HEK293 (cell line): ENCODE data around the gene FAM118A.

Experiments
- CTCF ChIA-PET: fragments of 350-600 bp; formaldehyde crosslinking; extraction: SDS; loops from one replicate; lab custom pipeline; 2021; ENCODE audit warnings: antibody characterized with exemption; lab: Yijun Ruan, JAX
- POLR2A ChIA-PET: fragments of 300-600 bp; formaldehyde crosslinking; extraction: SDS; loops from one replicate; lab custom pipeline; 2020; ENCODE audit warnings: antibody characterized with exemption, inconsistent platforms; lab: Yijun Ruan, JAX
- H3K27ac ChIP-seq: fragments of 200-500 bp; sonication (Bioruptor generic); 2 replicates; pipeline ENCODE4 v1.5.1; 2014; ENCODE audit warnings: low read depth, low read length, control low read depth, inconsistent platforms; ENCODE audit errors: extremely low read depth
- H3K36me3 ChIP-seq, 2 experiments: fragments of 200-500 bp in 1 of 2; sonication (Bioruptor generic) in 1 of 2; 1 replicate in 1 of 2; 2 replicates in 1 of 2; pipeline ENCODE4 v1.5.1; 2014 to 2017; ENCODE audit warnings: inconsistent platforms in 2 of 2, low read length in 2 of 2; ENCODE audit not compliant: control insufficient read depth in 2 of 2, insufficient read depth in 1 of 2
- H3K4me1 ChIP-seq: fragments of 200-500 bp; sonication (Bioruptor generic); 2 replicates; pipeline ENCODE4 v1.5.1; 2014; ENCODE audit warnings: mild to moderate bottlenecking, low read length, inconsistent platforms; ENCODE audit not compliant: control insufficient read depth, insufficient read depth
- H3K4me3 ChIP-seq: 2 replicates; pipeline ENCODE4 v1.5.1; 2011; ENCODE audit warnings: low read depth, mild to moderate bottlenecking, control low read depth, low read length, moderate library complexity
- H3K9me3 ChIP-seq: fragments of 200-500 bp; sonication (Bioruptor generic); 2 replicates; pipeline ENCODE4 v1.5.1; 2014; ENCODE audit warnings: low read depth, low read length, inconsistent platforms; ENCODE audit not compliant: control insufficient read depth, insufficient read depth
- BCL11B ChIP-seq: fragments of 450-650 bp; formaldehyde crosslinking; IDR thresholded peaks from 2 replicates; pipeline ENCODE4 v1.5.1; 2016; ENCODE audit warnings: low read depth, missing biosample characterization, missing genetic modification characterization
- EGR2 ChIP-seq: fragments of 450-650 bp; formaldehyde crosslinking; IDR thresholded peaks from 2 replicates; pipeline ENCODE4 v1.5.1; 2016; ENCODE audit warnings: low read depth, missing biosample characterization, missing genetic modification characterization
- HIC1 ChIP-seq: fragments of 450-650 bp; formaldehyde crosslinking; IDR thresholded peaks from 2 replicates; pipeline ENCODE4 v1.5.1; 2016; ENCODE audit warnings: missing biosample characterization, missing genetic modification characterization
- HOXD13 ChIP-seq: sonication (generic); formaldehyde crosslinking; IDR thresholded peaks from 2 replicates; pipeline ENCODE4 v1.8.0; 2022; ENCODE audit warnings: missing genetic modification reagents, borderline replicate concordance
- IKZF3 ChIP-seq: fragments of 450-650 bp; IDR thresholded peaks from 2 replicates; pipeline ENCODE4 v1.5.0; 2018; ENCODE audit warnings: missing biosample characterization, mild to moderate bottlenecking, missing genetic modification characterization, moderate library complexity
- KLF17 ChIP-seq: fragments of 450-650 bp; formaldehyde crosslinking; IDR thresholded peaks from 2 replicates; pipeline ENCODE4 v1.5.1; 2016; ENCODE audit warnings: missing biosample characterization, missing genetic modification characterization
- KLF8 ChIP-seq: fragments of 450-650 bp; formaldehyde crosslinking; IDR thresholded peaks from 2 replicates; pipeline ENCODE4 v1.5.1; 2016; ENCODE audit warnings: missing biosample characterization, missing genetic modification characterization
- MZF1 ChIP-seq: fragments of 450-650 bp; formaldehyde crosslinking; IDR thresholded peaks from 2 replicates; pipeline ENCODE4 v1.5.1; 2017; ENCODE audit warnings: missing biosample characterization, missing genetic modification characterization, borderline replicate concordance
- SCRT2 ChIP-seq: fragments of 450-650 bp; formaldehyde crosslinking; IDR thresholded peaks from 2 replicates; pipeline ENCODE4 v1.5.1; 2016; ENCODE audit warnings: missing biosample characterization, missing genetic modification characterization
- SP2 ChIP-seq: fragments of 450-650 bp; formaldehyde crosslinking; IDR thresholded peaks from 2 replicates; pipeline ENCODE4 v1.5.1; 2016; ENCODE audit warnings: missing biosample characterization, missing genetic modification characterization
- SP3 ChIP-seq: fragments of 450-650 bp; formaldehyde crosslinking; IDR thresholded peaks from 2 replicates; pipeline ENCODE4 v1.5.1; 2016; ENCODE audit warnings: missing biosample characterization, missing genetic modification characterization
- ZBTB20 ChIP-seq: fragments of 450-650 bp; formaldehyde crosslinking; IDR thresholded peaks from 2 replicates; pipeline ENCODE4 v1.5.1; 2016; ENCODE audit warnings: missing biosample characterization, missing genetic modification characterization
- ZEB2 ChIP-seq: fragments of 450-650 bp; formaldehyde crosslinking; IDR thresholded peaks from 2 replicates; pipeline ENCODE4 v1.5.1; 2016; ENCODE audit warnings: missing biosample characterization, missing genetic modification characterization
- ZFHX2 ChIP-seq: fragments of 450-650 bp; formaldehyde crosslinking; conservative IDR thresholded peaks from 2 replicates; pipeline ENCODE4 v1.5.1; 2016; ENCODE audit warnings: missing biosample characterization, missing genetic modification characterization
- ZFP3 ChIP-seq: fragments of 450-650 bp; formaldehyde crosslinking; IDR thresholded peaks from 2 replicates; pipeline ENCODE4 v1.5.1; 2016; ENCODE audit warnings: low read depth, missing biosample characterization, missing genetic modification characterization
- ZFP41 ChIP-seq: fragments of 450-650 bp; formaldehyde crosslinking; IDR thresholded peaks from 2 replicates; pipeline ENCODE4 v1.5.1; 2016; ENCODE audit warnings: missing biosample characterization, missing genetic modification characterization, borderline replicate concordance
- ZNF138 ChIP-seq: fragments of 450-650 bp; formaldehyde crosslinking; IDR thresholded peaks from 2 replicates; pipeline ENCODE4 v1.5.1; 2016; ENCODE audit warnings: missing biosample characterization, missing genetic modification characterization, borderline replicate concordance
- ZNF146 ChIP-seq: fragments of 450-650 bp; formaldehyde crosslinking; IDR thresholded peaks from 2 replicates; pipeline ENCODE4 v1.5.1; 2016; ENCODE audit warnings: missing biosample characterization, missing genetic modification characterization
- ZNF350 ChIP-seq: fragments of 450-650 bp; formaldehyde crosslinking; IDR thresholded peaks from 2 replicates; pipeline ENCODE4 v1.5.0; 2017; ENCODE audit warnings: missing biosample characterization, mild to moderate bottlenecking, missing genetic modification characterization
- ZNF394 ChIP-seq: fragments of 450-650 bp; formaldehyde crosslinking; IDR thresholded peaks from 2 replicates; pipeline ENCODE4 v1.5.1; 2016; ENCODE audit warnings: missing biosample characterization, missing genetic modification characterization, mild to moderate bottlenecking, moderate library complexity, borderline replicate concordance
- ZNF416 ChIP-seq: fragments of 450-650 bp; formaldehyde crosslinking; IDR thresholded peaks from 2 replicates; pipeline ENCODE4 v1.5.1; 2016; ENCODE audit warnings: missing biosample characterization, missing genetic modification characterization
- ZNF510 ChIP-seq: fragments of 450-650 bp; formaldehyde crosslinking; IDR thresholded peaks from 2 replicates; pipeline ENCODE4 v1.5.1; 2018; ENCODE audit warnings: mild to moderate bottlenecking, missing genetic modification characterization, missing biosample characterization; ENCODE audit not compliant: insufficient replicate concordance
- ZNF544 ChIP-seq: fragments of 450-650 bp; formaldehyde crosslinking; IDR thresholded peaks from 2 replicates; pipeline ENCODE4 v1.5.0; 2017; ENCODE audit warnings: missing biosample characterization, missing genetic modification characterization
- ZNF560 ChIP-seq: fragments of 450-650 bp; formaldehyde crosslinking; IDR thresholded peaks from 2 replicates; pipeline ENCODE4 v1.5.1; 2017; ENCODE audit warnings: missing biosample characterization, missing genetic modification characterization, borderline replicate concordance
- ZNF585B ChIP-seq: fragments of 450-650 bp; formaldehyde crosslinking; IDR thresholded peaks from 2 replicates; pipeline ENCODE4 v1.5.1; 2016; ENCODE audit warnings: missing biosample characterization, missing genetic modification characterization
- ZNF623 ChIP-seq: fragments of 450-650 bp; formaldehyde crosslinking; IDR thresholded peaks from 2 replicates; pipeline ENCODE4 v1.5.1; 2016; ENCODE audit warnings: missing biosample characterization, missing genetic modification characterization
- ZNF624 ChIP-seq: fragments of 450-650 bp; formaldehyde crosslinking; IDR thresholded peaks from 2 replicates; pipeline ENCODE4 v1.5.1; 2017; ENCODE audit warnings: missing biosample characterization, missing genetic modification characterization
- ZNF654 ChIP-seq: fragments of 450-650 bp; formaldehyde crosslinking; IDR thresholded peaks from 2 replicates; pipeline ENCODE4 v1.5.1; 2016; ENCODE audit warnings: low read depth, missing biosample characterization, missing genetic modification characterization
- ZNF701 ChIP-seq: fragments of 450-650 bp; formaldehyde crosslinking; IDR thresholded peaks from 2 replicates; pipeline ENCODE4 v1.5.1; 2016; ENCODE audit warnings: missing biosample characterization, missing genetic modification characterization
- ZNF747 ChIP-seq: fragments of 450-650 bp; formaldehyde crosslinking; IDR thresholded peaks from 2 replicates; pipeline ENCODE4 v1.5.1; 2016; ENCODE audit warnings: missing biosample characterization, missing genetic modification characterization
- ZNF76 ChIP-seq: fragments of 450-650 bp; formaldehyde crosslinking; IDR thresholded peaks from 2 replicates; pipeline ENCODE4; 2016; ENCODE audit warnings: low read depth, missing biosample characterization, missing genetic modification characterization, borderline replicate concordance

The FAM118A gene

GRCh38 chr22:45310977-45311531 lies 1.3 kb downstream of the FAM118A start:
- POLR2A ChIA-PET = no interaction called here

DNA sequence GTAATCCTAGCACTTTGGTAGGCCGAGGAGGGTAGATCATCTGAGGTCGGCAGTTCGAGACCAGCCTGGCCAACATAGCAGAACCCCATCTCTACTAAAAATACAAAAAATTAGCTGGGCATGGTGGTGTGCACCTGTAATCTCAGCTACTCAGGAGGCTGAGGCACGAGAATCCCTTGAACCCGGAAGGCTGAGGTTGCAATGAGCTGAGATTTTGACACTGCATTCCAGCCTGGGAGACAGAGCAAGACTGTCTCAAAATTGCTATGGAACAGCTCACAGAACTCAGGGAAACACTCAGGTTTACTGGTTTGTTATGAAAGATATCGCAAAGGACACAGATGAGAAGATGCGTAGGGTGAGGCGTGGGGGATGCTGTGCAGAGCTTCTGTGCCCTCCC lies 2.7 kb downstream of the FAM118A start:
- ChIA-PET POLR2A (no interaction called here), CTCF (interaction anchor here (0.6 kb wide), 2 partner anchors 665 to 920 kb away, joined by 3 read pairs; no protein-coding TSS in a partner anchor)
- H3K27ac ChIP-seq = no peak overlapping the region
- H3K9me3 ChIP-seq = no peaks in the 10 kb centered on the region
- TF ChIP-seq HIC1 (tag by site-specific recombination) = no peak
- TF ChIP-seq ZNF623 = no peak
- TF ChIP-seq ZFP41 = no peak
- no peak for TF ChIP-seq SP3
- no peak for TF ChIP-seq ZFHX2 (tag by site-specific recombination)
- no peak for TF ChIP-seq ZNF624 (tag by site-specific recombination)
- no peak for TF ChIP-seq HOXD13 (CRISPR knock-in tag)
- TF ChIP-seq ZNF394 (tag by site-specific recombination) = no peak
- TF ChIP-seq ZNF544 (tag by site-specific recombination) = no peak
- TF ChIP-seq IKZF3 (tag by site-specific recombination) = no peak
- no peak overlapping the region for H3K4me3 ChIP-seq
- peaks cover 0 to 8% of the 10 kb centered on the region in 2 experiments; a peak in 2 of 3 replicates for H3K36me3 ChIP-seq
- H3K4me1 ChIP-seq = peaks cover 22% of the 10 kb centered on the region

More at GRCh38 chr22:45310977-45311531, 1.3 kb downstream of the FAM118A start:
- H3K27ac ChIP-seq = no peak overlapping the region
- CTCF ChIA-PET = no interaction called here
- peaks cover 0 to 8% of the 10 kb centered on the region in 2 experiments; a peak in 2 of 3 replicates for H3K36me3 ChIP-seq
- H3K9me3 ChIP-seq = no peaks in the 10 kb centered on the region
- peaks cover 16% of the 10 kb centered on the region for H3K4me1 ChIP-seq
- peak overlapping the region; percentile 78 for H3K4me3 ChIP-seq
- TF ChIP-seq IKZF3 (tag by site-specific recombination) (no peak), ZNF146 (no peak), ZBTB20 (tag by site-specific recombination) (peak; percentile 23; the same call in 1 of the 2 replicates), ZEB2 (tag by site-specific recombination) (no peak), SCRT2 (tag by site-specific recombination) (no peak), MZF1 (tag by site-specific recombination) (no peak), KLF8 (tag by site-specific recombination) (no peak), EGR2 (tag by site-specific recombination) (peak; percentile 54), KLF17 (tag by site-specific recombination) (0 out of 2 replicates have a peak, but pooled peaks have one; percentile 36), ZNF510 (tag by site-specific recombination) (no peak), ZNF701 (tag by site-specific recombination) (no peak), ZNF747 (no peak), ZNF76 (peak; percentile 69; the same call in 1 of the 2 replicates), SP3 (no peak), ZNF585B (tag by site-specific recombination) (no peak), ZFHX2 (tag by site-specific recombination) (peak; percentile 49; the same call in 1 of the 2 replicates), ZNF138 (no peak), SP2 (tag by site-specific recombination) (peak; percentile 22; the same call in 1 of the 2 replicates), ZNF560 (tag by site-specific recombination) (no peak), ZNF416 (tag by site-specific recombination) (no peak), ZNF654 (tag by site-specific recombination) (no peak), ZFP3 (tag by site-specific recombination) (no peak), BCL11B (tag by site-specific recombination) (no peak), ZNF350 (tag by site-specific recombination) (no peak)
- TF ChIP-seq, all 188 proteins: peak for 6
